CD4-positive, alpha-beta memory T cell (primary cell): Measurements from ENCODE around the gene CASP10. TPM values are rescaled to one million over a fixed set of nuclear protein-coding genes. Genes with fewer than 3 reads are reported as not detected.

Source experiments
- CTCF ChIA-PET: fragments of 350-600 bp; sonication (Branson Sonifier 250); formaldehyde crosslinking; loops from one replicate; lab custom pipeline; 2021; ENCODE audit warnings: inconsistent platforms; ENCODE audit not compliant: partially characterized antibody; lab: Charles Lee
- POLR2A ChIA-PET: fragments of 350-600 bp; sonication (Branson Sonifier 250); formaldehyde crosslinking; loops from one replicate; lab custom pipeline; 2021; ENCODE audit not compliant: partially characterized antibody; lab: Charles Lee
- DNase-seq, 5 donors: peaks; one replicate each; pipeline versions ENCODE4 v3.0.0 to v3.0.0-alpha.2; 2020 to 2022; ENCODE audit warnings: mixed read lengths in 1 of 5
- H3K27ac ChIP-seq: one replicate; pipeline ENCODE4 v1.7.0; 2013; ENCODE audit warnings: low read depth, low read length
- H3K27me3 ChIP-seq: 2 replicates; pipeline ENCODE4 v1.7.0; 2013; ENCODE audit warnings: mild to moderate bottlenecking, low read length, moderate library complexity; ENCODE audit not compliant: insufficient read depth
- H3K36me3 ChIP-seq: 2 replicates; pipeline ENCODE4 v1.7.0; 2013; ENCODE audit warnings: mild to moderate bottlenecking, low read length, moderate library complexity; ENCODE audit not compliant: insufficient read depth
- H3K4me1 ChIP-seq: 2 replicates; pipeline ENCODE4 v1.7.0; 2013; ENCODE audit warnings: mild to moderate bottlenecking, low read length, moderate library complexity; ENCODE audit not compliant: insufficient read depth
- H3K4me3 ChIP-seq, 2 donors: one replicate each; pipeline ENCODE4 v1.7.0; 2013; ENCODE audit warnings: low read length in 2 of 2, mild to moderate bottlenecking in 1 of 2
- H3K9me3 ChIP-seq, 2 donors: one replicate each; pipeline ENCODE4 v1.7.0; 2013; ENCODE audit warnings: low read length in 2 of 2, control low read depth in 1 of 2; ENCODE audit not compliant: control insufficient read depth in 1 of 2
- H3K27ac Mint-ChIP-seq, 7 donors: one replicate each; pipeline ENCODE4 v1.8.0; 2020 to 2021; ENCODE audit warnings: mixed read lengths in 7 of 7, mild to moderate bottlenecking in 6 of 7, inconsistent platforms in 3 of 7, moderate library complexity in 3 of 7
- H3K27me3 Mint-ChIP-seq, 2 donors: one replicate each; pipeline ENCODE4 v1.8.0; 2020 to 2021; ENCODE audit warnings: mixed read lengths in 2 of 2
- H3K36me3 Mint-ChIP-seq, 2 donors: one replicate each; pipeline ENCODE4 v1.8.0; 2020 to 2021; ENCODE audit warnings: mixed read lengths in 2 of 2, inconsistent platforms in 1 of 2, mild to moderate bottlenecking in 1 of 2
- H3K4me1 Mint-ChIP-seq, 4 donors: one replicate each; pipeline ENCODE4 v1.8.0; 2020 to 2021; ENCODE audit warnings: mixed read lengths in 4 of 4, mild to moderate bottlenecking in 1 of 4
- H3K4me3 Mint-ChIP-seq, 8 donors: one replicate each; pipeline ENCODE4 v1.8.0; 2020 to 2021; ENCODE audit warnings: mixed read lengths in 8 of 8, mild to moderate bottlenecking in 7 of 8, moderate library complexity in 6 of 8, inconsistent platforms in 3 of 8
- H3K9me3 Mint-ChIP-seq, 8 donors: one replicate each; pipeline ENCODE4 v1.8.0; 2020 to 2021; ENCODE audit warnings: mixed read lengths in 8 of 8, mild to moderate bottlenecking in 5 of 8, inconsistent platforms in 3 of 8, moderate library complexity in 1 of 8
- intact Hi-C: fragments of 100-400 bp; cut with micrococcal nuclease; formaldehyde crosslinking; loops from one replicate; pipeline ENCODE4 v1.15.1; 2023
- polyA plus RNA-seq, 2 donors: library from polyadenylated mRNA; unstranded; fragments of 300-500 nt; fragmentation: Illumina TruSeq; gene quantifications; one replicate each; pipeline ENCODE4 v1.2.3, GENCODE V29; 2021
- total RNA-seq, 2 experiments: library from RNA; stranded (reverse); gene quantifications; one replicate each; pipeline ENCODE4 v1.2.3, GENCODE V29; 2021

CASP10 gene
- total and polyA plus RNA-seq, 4 experiments from 2014 or later, result 15.3 to 36.6 (median 23.0) TPM

DNA sequence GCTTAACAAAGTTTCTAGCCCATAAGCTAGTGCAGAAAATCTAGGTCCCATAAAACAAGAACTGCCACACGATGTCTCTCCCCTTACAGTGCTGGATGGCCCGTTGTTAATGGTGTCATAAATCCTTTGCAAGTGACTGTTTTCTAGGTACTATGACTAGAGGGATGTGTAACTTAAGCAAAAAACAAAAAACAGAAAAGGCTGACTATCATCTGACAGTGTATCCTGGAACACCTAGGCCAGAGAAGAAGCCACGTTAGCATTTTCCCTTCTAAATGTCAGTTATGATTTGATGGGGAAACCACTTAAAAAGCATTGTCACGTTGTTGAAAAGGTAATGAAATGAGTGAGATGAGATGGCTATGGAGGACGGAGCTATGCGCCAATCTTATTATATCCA is 79.8 kb downstream of the CASP10 start:
- no peaks in the 10 kb centered on the region for H3K27me3 Mint-ChIP-seq
- POLR2A ChIA-PET, result interaction anchor here (1.2 to 14.9 kb wide), 11 partner anchors 10 to 519 kb away, joined by 4 to 249 read pairs (median 21); partner anchors contain the start of genes ALS2, CFLAR, STRADB and TRAK2
- H3K9me3 ChIP-seq, result no peaks in the 10 kb centered on the region
- CTCF ChIA-PET, result interaction anchor here (1.1 to 9.0 kb wide), 4 partner anchors 16 to 101 kb away, joined by 3 to 108 read pairs (median 4); no protein-coding TSS in a partner anchor
- no peaks in the 10 kb centered on the region for H3K27me3 ChIP-seq
- peak overlapping the region; percentile 55 for H3K27ac ChIP-seq
- DNase-seq, result peak in 2 of 5 donors; percentile 45 to 53
- H3K4me3 ChIP-seq, result peak overlapping the region; percentile 21 to 49
- peak overlapping the region; percentile 75 to 95 (median 89) for H3K27ac Mint-ChIP-seq
- peaks cover 51 to 88% (median 66%) of the 10 kb centered on the region in 4 donors for H3K4me1 Mint-ChIP-seq
- peaks cover 79% of the 10 kb centered on the region for H3K4me1 ChIP-seq
- peaks cover 13% of the 10 kb centered on the region for H3K36me3 ChIP-seq
- intact Hi-C loops, result no loop called here
- no peaks in the 10 kb centered on the region for H3K9me3 Mint-ChIP-seq
- peak overlapping the region; percentile 79 to 91 (median 89) for H3K4me3 Mint-ChIP-seq
- peaks cover 29 to 47% of the 10 kb centered on the region in 2 donors for H3K36me3 Mint-ChIP-seq

DNA sequence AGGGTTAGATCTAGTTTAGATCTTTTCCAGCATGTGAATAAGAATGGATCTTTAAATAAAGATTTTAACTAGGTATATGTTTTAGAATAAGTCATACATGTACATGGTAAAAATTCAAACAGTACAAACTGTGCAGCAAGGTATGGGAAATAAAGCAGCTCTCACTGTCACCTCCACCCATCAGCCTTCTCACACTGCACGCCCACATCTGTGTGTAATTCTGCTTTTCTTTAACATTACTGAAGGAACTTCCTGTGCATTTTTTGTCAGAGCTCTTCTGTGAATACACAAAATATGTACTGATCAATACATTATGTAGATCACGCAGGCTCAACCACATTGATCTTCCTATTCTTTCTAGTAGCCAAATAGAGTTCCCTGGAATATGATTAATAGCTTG is 80.8 kb downstream of the CASP10 start:
- Histone ChIP-seq H3K27ac (peak overlapping the region; percentile 55), H3K36me3 (peaks cover 21% of the 10 kb centered on the region), H3K9me3 (no peaks in the 10 kb centered on the region), H3K4me3 (peak overlapping the region; percentile 6 to 49), H3K4me1 (peaks cover 81% of the 10 kb centered on the region), H3K27me3 (no peaks in the 10 kb centered on the region)
- peak overlapping the region; percentile 75 to 91 (median 87) for H3K4me3 Mint-ChIP-seq
- H3K27ac Mint-ChIP-seq, result peak overlapping the region; percentile 57 to 95 (median 84)
- no peak for DNase-seq
- peaks cover 50 to 84% (median 65%) of the 10 kb centered on the region in 4 donors for H3K4me1 Mint-ChIP-seq
- ChIA-PET CTCF (interaction anchor here (1.0 to 9.0 kb wide), 8 partner anchors 8 to 300 kb away, joined by 3 to 108 read pairs (median 12); partner anchors contain the start of gene ORC2), POLR2A (interaction anchor here (1.0 to 14.9 kb wide), 10 partner anchors 8 to 146 kb away, joined by 4 to 249 read pairs (median 9); no protein-coding TSS in a partner anchor)
- intact Hi-C loops, result no loop called here
- no peaks in the 10 kb centered on the region for H3K9me3 Mint-ChIP-seq
- H3K36me3 Mint-ChIP-seq, result peaks cover 34 to 50% of the 10 kb centered on the region in 2 donors
- no peaks in the 10 kb centered on the region for H3K27me3 Mint-ChIP-seq

DNA sequence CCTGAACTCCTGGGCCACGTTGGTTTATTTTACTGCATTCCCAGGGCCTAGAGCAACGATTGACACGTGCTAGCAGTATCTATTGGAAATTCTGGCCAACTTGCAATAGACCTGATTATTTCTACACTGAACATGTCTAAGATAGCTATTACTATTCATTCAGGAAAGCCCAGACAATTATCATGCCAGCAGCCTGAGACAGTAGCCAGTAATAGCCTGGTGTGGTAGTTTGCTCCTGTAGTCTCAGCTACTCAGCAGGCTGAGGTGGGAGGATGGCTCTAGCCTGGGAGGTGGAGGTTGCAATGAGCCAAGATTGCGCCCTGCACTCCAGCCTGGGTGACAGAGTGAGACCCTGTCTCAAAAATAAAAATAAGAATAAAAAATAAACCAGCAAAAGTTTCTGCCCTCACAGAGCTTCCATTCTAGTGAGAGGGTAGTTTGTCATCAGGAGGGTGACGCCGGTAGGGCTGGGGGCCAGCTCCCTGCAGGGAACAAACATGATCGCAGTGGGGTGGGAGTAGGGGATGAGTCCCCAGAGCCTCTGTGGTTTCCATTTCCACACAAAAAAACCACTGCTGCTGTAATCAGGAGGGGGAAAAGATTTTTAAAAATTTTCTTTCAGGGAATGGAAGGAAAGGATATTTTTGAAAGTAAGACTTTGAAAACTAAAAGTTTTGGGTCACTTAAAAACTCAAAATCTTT is 81.7 kb downstream of the CASP10 start:
- Mint-ChIP-seq H3K36me3 (peaks cover 41 to 59% of the 10 kb centered on the region in 2 donors), H3K27me3 (no peaks in the 10 kb centered on the region), H3K4me1 (peaks cover 54 to 85% (median 67%) of the 10 kb centered on the region in 4 donors), H3K9me3 (no peaks in the 10 kb centered on the region), H3K27ac (peak overlapping the region; percentile 75 to 95 (median 91)), H3K4me3 (peak overlapping the region; percentile 75 to 91 (median 87))
- ChIA-PET CTCF (interaction anchor here (1.0 to 9.0 kb wide), 11 partner anchors 9 to 301 kb away, joined by 3 to 108 read pairs (median 5); partner anchors contain the start of gene ORC2), POLR2A (interaction anchor here (0.5 to 14.9 kb wide), 10 partner anchors 9 to 378 kb away, joined by 3 to 249 read pairs (median 9); partner anchors contain the start of gene TMEM237)
- Histone ChIP-seq H3K4me3 (peak overlapping the region; percentile 24 to 49), H3K27ac (peak overlapping the region; percentile 55), H3K27me3 (no peaks in the 10 kb centered on the region), H3K36me3 (peaks cover 27% of the 10 kb centered on the region), H3K9me3 (no peaks in the 10 kb centered on the region), H3K4me1 (peaks cover 81% of the 10 kb centered on the region)
- no peak for DNase-seq
- intact Hi-C loops, result no loop called here

DNA sequence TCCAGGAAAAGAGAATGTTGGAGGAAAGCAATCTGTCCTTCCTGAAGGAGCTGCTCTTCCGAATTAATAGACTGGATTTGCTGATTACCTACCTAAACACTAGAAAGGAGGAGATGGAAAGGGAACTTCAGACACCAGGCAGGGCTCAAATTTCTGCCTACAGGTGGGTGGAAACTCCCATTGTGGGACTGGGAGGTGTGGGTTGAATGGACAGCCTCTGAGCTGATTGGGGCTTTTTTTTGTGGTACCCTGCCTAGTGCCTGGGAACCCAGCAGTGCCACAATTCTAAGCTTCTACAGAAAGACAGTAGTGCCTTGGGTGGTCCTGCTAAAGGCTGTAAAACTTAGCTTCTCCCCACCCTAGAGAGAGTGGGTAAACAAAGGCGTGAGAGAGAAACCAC is 83.7 kb downstream of the CASP10 start:
- Histone ChIP-seq H3K27me3 (no peaks in the 10 kb centered on the region), H3K27ac (peak overlapping the region; percentile 34), H3K9me3 (no peaks in the 10 kb centered on the region), H3K4me3 (no peak overlapping the region), H3K4me1 (peaks cover 93% of the 10 kb centered on the region), H3K36me3 (peaks cover 48% of the 10 kb centered on the region)
- Mint-ChIP-seq H3K4me1 (peaks cover 68 to 92% (median 80%) of the 10 kb centered on the region in 4 donors), H3K27ac (peak overlapping the region; percentile 60 to 90 (median 77)), H3K36me3 (peaks cover 51 to 69% of the 10 kb centered on the region in 2 donors), H3K27me3 (no peaks in the 10 kb centered on the region), H3K9me3 (no peaks in the 10 kb centered on the region), H3K4me3 (peak overlapping the region; percentile 45 to 89 (median 65))
- ChIA-PET CTCF (interaction anchor here (1.3 to 9.0 kb wide), 6 partner anchors 11 to 98 kb away, joined by 4 to 108 read pairs (median 12); no protein-coding TSS in a partner anchor), POLR2A (interaction anchor here (0.9 to 2.1 kb wide), 8 partner anchors 9 to 97 kb away, joined by 3 to 8 read pairs (median 3); no protein-coding TSS in a partner anchor)
- intact Hi-C loops, result no loop called here
- DNase-seq, result no peak

DNA sequence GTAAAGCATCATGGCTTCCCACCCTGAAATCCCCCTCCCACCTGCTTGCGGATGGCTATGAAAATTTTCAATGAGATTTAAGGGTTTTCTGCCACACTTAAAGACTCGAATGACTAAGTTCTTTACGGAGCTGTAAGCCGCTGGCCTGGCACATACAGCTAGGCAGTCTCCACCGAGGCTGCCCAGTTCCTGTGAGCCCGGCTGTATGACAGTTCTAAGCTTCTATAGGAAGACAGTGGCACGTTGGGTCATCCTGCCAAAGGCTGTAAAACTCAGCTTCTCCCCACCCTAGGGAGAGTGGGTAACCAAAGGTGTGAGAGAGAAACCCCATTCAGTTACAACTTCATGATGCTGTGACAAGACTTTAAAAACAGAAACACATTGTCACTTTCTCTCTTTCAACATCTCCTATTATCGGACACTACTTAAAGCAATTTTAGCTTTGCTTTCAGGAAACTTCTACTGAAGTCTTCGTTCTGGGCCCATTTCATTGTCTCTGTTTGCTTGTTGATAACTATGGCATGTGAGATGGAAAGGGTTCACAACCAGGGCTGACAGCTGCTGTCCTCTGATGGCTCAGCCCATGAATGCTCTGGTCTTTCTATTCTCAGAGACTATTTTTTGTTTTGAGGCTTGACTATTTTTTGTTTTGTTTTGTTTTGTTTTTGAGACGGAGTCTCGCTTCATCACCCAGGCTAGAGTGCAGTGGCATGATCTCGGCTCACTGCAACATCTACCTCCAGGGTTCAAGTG is 84.5 kb downstream of the CASP10 start:
- Mint-ChIP-seq H3K27me3 (no peaks in the 10 kb centered on the region), H3K4me3 (peak overlapping the region; percentile 30 to 79 (median 58)), H3K4me1 (peaks cover 72 to 96% (median 86%) of the 10 kb centered on the region in 4 donors), H3K36me3 (peaks cover 57 to 73% of the 10 kb centered on the region in 2 donors), H3K27ac (peak overlapping the region; percentile 66 to 88 (median 82)), H3K9me3 (no peaks in the 10 kb centered on the region)
- peak overlapping the region; percentile 57 for H3K27ac ChIP-seq
- no peak for DNase-seq
- peaks cover 56% of the 10 kb centered on the region for H3K36me3 ChIP-seq
- ChIA-PET POLR2A (interaction anchor here (0.9 to 2.1 kb wide), 11 partner anchors 8 to 96 kb away, joined by 3 to 8 read pairs (median 3); no protein-coding TSS in a partner anchor), CTCF (interaction anchor here (1.0 to 9.0 kb wide), 7 partner anchors 8 to 96 kb away, joined by 3 to 108 read pairs (median 6); no protein-coding TSS in a partner anchor)
- no peaks in the 10 kb centered on the region for H3K27me3 ChIP-seq
- H3K4me1 ChIP-seq, result peaks cover 100% of the 10 kb centered on the region
- no peaks in the 10 kb centered on the region for H3K9me3 ChIP-seq
- intact Hi-C loops, result no loop called here
- peak overlapping the region in 1 of 2 donors; percentile 30 for H3K4me3 ChIP-seq

DNA sequence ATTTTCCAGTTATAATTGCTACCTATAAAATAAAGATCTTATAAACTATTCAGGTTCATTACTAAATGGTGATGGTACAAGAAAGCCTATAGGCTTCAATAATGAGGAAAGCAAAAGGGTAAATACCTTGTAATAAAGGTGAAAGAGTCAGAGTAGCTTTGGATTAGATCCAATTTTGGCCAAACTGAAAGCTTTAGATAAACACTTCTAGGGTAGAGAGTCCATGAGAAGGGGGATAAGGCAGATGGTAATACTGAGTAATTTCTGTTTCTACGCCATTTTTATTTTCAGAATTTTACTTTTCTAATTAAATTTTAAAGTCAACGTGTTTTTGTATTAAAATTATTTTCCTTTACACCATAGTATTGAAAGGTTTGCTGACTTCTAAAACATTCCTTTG is 86.8 kb downstream of the CASP10 start:
- no peak for DNase-seq
- H3K36me3 Mint-ChIP-seq, result peaks cover 74 to 88% of the 10 kb centered on the region in 2 donors
- no peaks in the 10 kb centered on the region for H3K9me3 ChIP-seq
- H3K9me3 Mint-ChIP-seq, result no peaks in the 10 kb centered on the region
- peak overlapping the region in 3 of 7 donors; percentile 42 to 68 (median 63) for H3K27ac Mint-ChIP-seq
- peak overlapping the region in 2 of 8 donors; percentile 54 to 58 for H3K4me3 Mint-ChIP-seq
- no peak overlapping the region for H3K4me3 ChIP-seq
- peaks cover 77% of the 10 kb centered on the region for H3K36me3 ChIP-seq
- POLR2A ChIA-PET, result interaction anchor here (2.1 to 3.1 kb wide), 5 partner anchors 9 to 37 kb away, joined by 10 to 24 read pairs (median 14); partner anchors contain the start of gene CASP8
- CTCF ChIA-PET, result interaction anchor here (1.2 to 3.2 kb wide), 7 partner anchors 10 to 511 kb away, joined by 3 to 16 read pairs (median 4); partner anchors contain the start of genes ALS2 and CASP8
- intact Hi-C loops, result no loop called here
- peaks cover 64 to 90% (median 78%) of the 10 kb centered on the region in 4 donors for H3K4me1 Mint-ChIP-seq
- H3K4me1 ChIP-seq, result peaks cover 90% of the 10 kb centered on the region
- no peak overlapping the region for H3K27ac ChIP-seq
- H3K27me3 ChIP-seq, result no peaks in the 10 kb centered on the region
- no peaks in the 10 kb centered on the region for H3K27me3 Mint-ChIP-seq
